Activated T-helper 1 cell treated with anti-CD3 and anti-CD28 coated beads, Interleukin-12 subunit alpha, Interleukin-12 subunit beta, Interleukin-2, Interleukin-4 antibody, amounts not matched to agents 30 ng/mL and 10 ng/mL and 1 ng/mL, durations not matched to agents 14 hours and 24 hours and 36 hours (primary cell): ENCODE results near the gene MBL2. TPM values are rescaled to one million over a fixed set of nuclear protein-coding genes. Genes with fewer than 3 reads are reported as not detected.

Source experiments
- DNase-seq: peaks from one replicate; pipeline ENCODE4 v3.0.0; 2021; ENCODE audit warnings: low spot score
- H3K27ac Mint-ChIP-seq: one replicate; pipeline ENCODE4 v1.8.0; 2021; ENCODE audit warnings: mild to moderate bottlenecking, mixed read lengths
- H3K27me3 Mint-ChIP-seq: one replicate; pipeline ENCODE4 v1.8.0; 2022; ENCODE audit warnings: mild to moderate bottlenecking, moderate library complexity, mixed read lengths; ENCODE audit not compliant: insufficient read depth
- H3K36me3 Mint-ChIP-seq: one replicate; pipeline ENCODE4 v1.8.0; 2021; ENCODE audit warnings: low read depth, mixed read lengths
- H3K4me1 Mint-ChIP-seq: one replicate; pipeline ENCODE4 v1.8.0; 2021; ENCODE audit warnings: low read depth, mixed read lengths
- H3K4me3 Mint-ChIP-seq: one replicate; pipeline ENCODE4 v1.8.0; 2021; ENCODE audit warnings: mild to moderate bottlenecking, moderate library complexity, mixed read lengths
- H3K9me3 Mint-ChIP-seq: one replicate; pipeline ENCODE4 v1.8.0; 2021; ENCODE audit warnings: mixed read lengths
- intact Hi-C: fragments of 100-400 bp; cut with micrococcal nuclease; formaldehyde crosslinking; loops from one replicate; pipeline ENCODE4 v1.15.1; 2024
- total RNA-seq: library from RNA; stranded (reverse); gene quantifications from 2 replicates; pipeline ENCODE4 v1.2.3, GENCODE V29; 2022

MBL2 gene
- total RNA-seq, 1 donor from 2014 or later: not detected

- no peaks in the 10 kb centered on the region for H3K36me3 Mint-ChIP-seq
- H3K4me1 Mint-ChIP-seq: no peaks in the 10 kb centered on the region
- no peaks in the 10 kb centered on the region for H3K9me3 Mint-ChIP-seq
- H3K4me3 Mint-ChIP-seq: no peak overlapping the region
- no peaks in the 10 kb centered on the region for H3K27me3 Mint-ChIP-seq
- DNase-seq: no peak
- intact Hi-C loops: no loop called here
- H3K27ac Mint-ChIP-seq: no peak overlapping the region
Measured at GRCh38 chr10:52746169-52746568, 26.4 kb downstream of the MBL2 start.

- no peaks in the 10 kb centered on the region for H3K36me3 Mint-ChIP-seq
- H3K27ac Mint-ChIP-seq: no peak overlapping the region
- no peaks in the 10 kb centered on the region for H3K27me3 Mint-ChIP-seq
- no peaks in the 10 kb centered on the region for H3K9me3 Mint-ChIP-seq
- H3K4me1 Mint-ChIP-seq: no peaks in the 10 kb centered on the region
- DNase-seq: no peak
- intact Hi-C loops: no loop called here
- no peak overlapping the region for H3K4me3 Mint-ChIP-seq
Measured at GRCh38 chr10:52744057-52744805, 28.4 kb downstream of the MBL2 start.

DNA sequence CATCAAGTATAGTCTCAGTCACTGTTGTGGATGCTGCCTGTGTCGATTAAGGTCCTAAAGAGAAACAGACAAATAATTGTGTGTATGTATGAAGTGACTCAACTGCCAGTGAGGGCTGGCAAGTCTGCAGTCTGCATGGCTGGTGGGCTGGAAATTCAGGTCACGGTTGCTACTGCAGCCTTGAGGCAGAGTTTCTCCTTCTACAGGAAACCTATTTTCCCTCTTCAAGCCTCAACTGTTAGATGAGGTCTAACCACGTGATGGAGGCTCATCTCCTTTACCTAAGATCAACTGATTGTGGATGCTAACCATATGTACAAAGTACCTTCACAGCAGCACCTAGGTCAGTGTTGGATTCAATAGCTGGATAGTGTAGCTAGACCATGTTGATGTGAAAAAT lies 29.9 kb downstream of the MBL2 start:
- intact Hi-C loops: no loop called here
- H3K27ac Mint-ChIP-seq: no peak overlapping the region
- no peak overlapping the region for H3K4me3 Mint-ChIP-seq
- DNase-seq: no peak
- H3K27me3 Mint-ChIP-seq: no peaks in the 10 kb centered on the region
- H3K36me3 Mint-ChIP-seq: no peaks in the 10 kb centered on the region
- H3K4me1 Mint-ChIP-seq: no peaks in the 10 kb centered on the region
- H3K9me3 Mint-ChIP-seq: no peaks in the 10 kb centered on the region

- Mint-ChIP-seq H3K27ac (no peak overlapping the region), H3K27me3 (no peaks in the 10 kb centered on the region), H3K4me1 (no peaks in the 10 kb centered on the region), H3K4me3 (no peak overlapping the region), H3K36me3 (no peaks in the 10 kb centered on the region), H3K9me3 (no peaks in the 10 kb centered on the region)
- intact Hi-C loops: loop anchor here (1.0 kb wide), 1 partner anchor 38 kb away; no protein-coding TSS in a partner anchor
- DNase-seq: no peak
Measured at GRCh38 chr10:52741851-52742250, 30.7 kb downstream of the MBL2 start.

DNA sequence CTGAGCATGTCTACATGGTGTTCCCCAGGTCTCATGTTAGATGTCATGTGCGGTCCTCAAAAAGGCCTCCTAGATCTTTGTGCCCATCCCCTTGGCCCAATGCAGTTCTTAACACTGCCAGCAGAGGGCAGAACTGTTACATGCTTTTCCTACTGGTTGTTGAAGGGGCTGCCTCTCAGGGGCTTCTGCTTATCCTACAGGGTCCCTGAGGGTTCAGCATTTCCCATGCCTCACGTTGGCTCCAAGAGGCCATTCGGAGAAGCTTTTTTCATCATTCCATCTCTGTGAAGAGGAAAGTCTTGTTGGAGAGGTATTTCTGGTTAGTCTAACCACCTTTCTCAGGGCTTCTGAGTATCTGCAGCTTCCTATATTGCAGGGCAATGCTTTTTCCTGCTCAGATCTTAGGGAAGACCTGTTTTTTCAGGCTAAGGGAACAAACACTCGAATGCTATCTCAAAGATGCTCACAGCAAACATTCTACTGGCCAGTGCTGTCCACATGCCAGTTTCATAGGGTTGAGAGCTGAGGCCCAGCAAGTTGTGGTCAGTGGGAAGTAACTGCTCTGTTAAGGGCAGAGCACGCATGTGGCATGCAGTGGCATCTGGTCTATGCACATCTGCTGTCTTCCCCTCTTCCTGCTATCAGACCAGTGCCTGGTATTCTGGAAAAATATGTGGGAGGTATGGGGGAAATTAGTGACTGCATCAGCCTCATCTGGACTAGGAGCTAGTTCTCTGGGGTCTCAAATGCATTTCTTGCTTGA lies 31.5 kb downstream of the MBL2 start:
- Mint-ChIP-seq H3K4me3 (no peak overlapping the region), H3K4me1 (no peaks in the 10 kb centered on the region), H3K27ac (no peak overlapping the region), H3K36me3 (no peaks in the 10 kb centered on the region), H3K9me3 (no peaks in the 10 kb centered on the region), H3K27me3 (no peaks in the 10 kb centered on the region)
- peak; percentile 9 for DNase-seq
- intact Hi-C loops: loop anchor here (1.0 kb wide), 1 partner anchor 39 kb away; no protein-coding TSS in a partner anchor

DNA sequence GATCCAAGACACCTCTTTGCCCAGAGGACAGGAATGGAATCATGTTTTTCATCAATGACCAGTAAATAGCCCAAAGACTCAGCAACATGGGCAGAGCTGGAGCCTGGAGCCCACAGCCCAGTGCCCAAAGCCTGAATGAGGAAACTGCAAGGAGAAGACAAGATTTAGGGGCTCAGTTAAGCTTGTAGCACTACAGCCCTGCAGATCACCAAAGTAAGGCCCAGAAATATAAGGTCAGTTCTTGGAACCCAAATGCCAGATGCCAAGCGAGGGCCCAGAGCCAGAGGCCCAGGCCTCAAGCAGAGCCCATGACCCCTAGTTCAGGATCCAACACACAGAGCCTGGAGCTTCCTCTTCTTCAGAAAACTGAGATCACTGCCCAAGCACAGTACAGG lies 32.4 kb downstream of the MBL2 start:
- no peak overlapping the region for H3K4me3 Mint-ChIP-seq
- no peak for DNase-seq
- H3K4me1 Mint-ChIP-seq: no peaks in the 10 kb centered on the region
- intact Hi-C loops: no loop called here
- H3K27me3 Mint-ChIP-seq: no peaks in the 10 kb centered on the region
- H3K36me3 Mint-ChIP-seq: no peaks in the 10 kb centered on the region
- H3K9me3 Mint-ChIP-seq: no peaks in the 10 kb centered on the region
- H3K27ac Mint-ChIP-seq: no peak overlapping the region

DNA sequence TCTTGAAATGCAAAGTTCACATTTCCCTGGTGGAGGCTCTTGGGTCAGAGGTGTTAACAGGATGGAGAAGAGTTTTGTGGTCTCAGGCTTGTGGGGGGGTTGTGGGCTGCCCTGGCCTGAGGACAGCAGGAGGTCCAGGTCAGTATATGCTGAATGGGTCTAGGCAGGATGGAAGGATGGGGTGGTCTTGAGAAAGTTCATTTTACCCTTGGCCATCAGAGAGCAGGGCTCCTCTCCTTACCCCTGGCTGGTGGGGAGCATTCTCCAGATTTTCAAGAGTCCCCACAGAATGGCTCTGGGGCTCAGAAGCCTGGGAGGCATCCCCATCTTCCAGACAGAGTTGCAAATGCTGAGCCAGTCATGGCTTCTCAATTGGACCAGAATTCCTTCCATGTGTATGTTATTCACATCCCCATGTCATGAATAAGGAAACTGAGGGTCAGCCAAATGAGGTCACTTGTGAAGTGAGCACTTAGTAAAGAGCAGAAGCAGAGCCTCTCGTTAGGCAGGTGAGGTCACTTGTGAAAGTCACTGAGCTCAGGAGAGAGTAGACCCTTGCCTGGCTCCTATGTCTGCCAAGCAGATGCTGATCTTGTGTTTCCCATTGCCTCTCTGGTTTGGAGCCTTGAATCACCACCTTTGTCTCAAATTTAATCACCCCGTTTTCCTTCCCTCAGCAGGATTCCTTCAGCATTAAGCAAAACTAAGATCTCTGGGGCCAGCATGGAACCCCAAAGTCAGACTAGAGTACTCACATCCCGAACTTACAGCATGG lies 33.0 kb downstream of the MBL2 start:
- H3K4me1 Mint-ChIP-seq: no peaks in the 10 kb centered on the region
- no peaks in the 10 kb centered on the region for H3K27me3 Mint-ChIP-seq
- no peaks in the 10 kb centered on the region for H3K9me3 Mint-ChIP-seq
- DNase-seq: no peak
- intact Hi-C loops: no loop called here
- no peak overlapping the region for H3K27ac Mint-ChIP-seq
- H3K36me3 Mint-ChIP-seq: no peaks in the 10 kb centered on the region
- no peak overlapping the region for H3K4me3 Mint-ChIP-seq

DNA sequence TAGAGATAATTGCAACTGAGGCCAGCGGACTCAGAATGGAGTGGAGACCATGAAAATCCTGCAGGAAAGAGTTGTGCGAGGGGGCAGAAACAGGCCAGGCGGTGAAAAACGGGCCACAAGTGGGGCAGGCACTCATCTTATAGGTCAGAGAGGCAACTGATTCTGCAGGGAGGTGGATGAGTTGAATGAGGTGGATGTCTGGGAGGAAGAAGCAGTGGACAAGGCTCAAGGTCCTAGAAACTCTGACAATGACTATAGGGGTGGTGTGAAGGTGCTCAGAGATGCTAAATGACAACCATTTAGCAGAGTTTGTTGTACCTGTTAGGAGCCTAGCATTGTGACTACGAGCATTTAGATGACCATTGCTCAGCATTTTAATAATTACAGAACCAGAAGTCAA lies 33.6 kb downstream of the MBL2 start:
- H3K4me1 Mint-ChIP-seq: no peaks in the 10 kb centered on the region
- H3K4me3 Mint-ChIP-seq: no peak overlapping the region
- no peaks in the 10 kb centered on the region for H3K36me3 Mint-ChIP-seq
- H3K9me3 Mint-ChIP-seq: no peaks in the 10 kb centered on the region
- DNase-seq: no peak
- intact Hi-C loops: no loop called here
- no peaks in the 10 kb centered on the region for H3K27me3 Mint-ChIP-seq
- no peak overlapping the region for H3K27ac Mint-ChIP-seq

DNA sequence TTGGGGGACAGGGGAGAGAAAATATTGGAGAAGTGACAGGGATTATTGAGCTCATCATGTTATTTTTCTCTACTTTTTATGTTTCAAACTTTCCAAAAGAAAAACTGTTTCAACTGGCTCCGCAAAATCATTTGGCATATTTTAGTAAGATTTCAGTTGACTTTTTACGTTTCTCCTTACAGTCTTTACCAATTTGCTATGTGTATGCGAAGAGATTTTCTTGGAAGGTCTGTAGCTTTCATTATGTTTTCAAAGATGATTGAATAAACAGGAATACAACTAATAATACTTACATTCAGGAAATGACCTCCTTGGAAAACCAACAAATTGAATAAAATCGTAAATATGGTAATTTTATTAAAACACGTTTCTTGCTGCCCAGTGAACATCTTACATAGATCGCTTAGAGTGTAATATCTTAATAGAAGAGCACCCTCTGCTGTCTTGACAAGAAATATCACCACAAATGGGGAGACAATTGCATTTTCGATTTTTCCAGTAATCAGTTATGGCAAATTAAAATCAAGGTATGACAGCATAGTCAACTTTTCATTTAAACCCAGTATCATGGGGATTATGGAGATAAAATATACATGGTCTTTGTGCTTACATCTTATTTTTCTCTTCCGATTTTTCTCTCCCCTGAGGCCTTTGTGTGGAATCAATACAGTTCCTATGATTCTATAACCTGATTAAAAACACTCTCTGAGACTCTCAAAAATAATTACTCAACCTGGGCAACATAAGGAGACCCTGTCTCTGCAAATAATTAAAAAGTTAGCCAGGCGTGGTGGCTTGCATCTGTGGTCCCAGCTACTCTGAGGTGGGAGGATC lies 43.1 kb downstream of the MBL2 start:
- no peak overlapping the region for H3K4me3 Mint-ChIP-seq
- H3K36me3 Mint-ChIP-seq: no peaks in the 10 kb centered on the region
- no peak overlapping the region for H3K27ac Mint-ChIP-seq
- no peaks in the 10 kb centered on the region for H3K9me3 Mint-ChIP-seq
- no peaks in the 10 kb centered on the region for H3K4me1 Mint-ChIP-seq
- DNase-seq: no peak
- no peaks in the 10 kb centered on the region for H3K27me3 Mint-ChIP-seq
- intact Hi-C loops: loop anchor here (1.0 kb wide), 1 partner anchor 85 kb away; no protein-coding TSS in a partner anchor

DNA sequence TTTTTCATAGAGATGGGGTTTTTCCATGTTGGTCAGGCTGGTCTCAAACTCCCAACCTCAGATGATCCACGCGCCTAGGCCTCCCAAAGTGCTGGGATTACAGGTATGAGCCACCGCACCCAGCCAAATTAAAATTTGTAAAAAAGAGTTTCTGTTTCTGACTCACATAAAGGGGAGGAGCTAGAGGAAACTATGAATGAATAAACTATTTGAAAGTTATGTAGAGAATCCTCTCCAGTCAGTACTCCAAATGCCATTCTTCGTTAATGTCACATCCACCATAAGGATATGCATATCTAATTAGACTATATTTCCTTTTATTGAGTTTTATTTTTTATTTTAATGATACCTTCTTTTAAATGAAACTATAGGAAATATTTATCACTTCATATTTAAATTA lies 52.6 kb downstream of the MBL2 start:
- H3K27ac Mint-ChIP-seq: no peak overlapping the region
- H3K4me1 Mint-ChIP-seq: no peaks in the 10 kb centered on the region
- no peaks in the 10 kb centered on the region for H3K36me3 Mint-ChIP-seq
- intact Hi-C loops: no loop called here
- no peaks in the 10 kb centered on the region for H3K9me3 Mint-ChIP-seq
- DNase-seq: no peak
- no peaks in the 10 kb centered on the region for H3K27me3 Mint-ChIP-seq
- no peak overlapping the region for H3K4me3 Mint-ChIP-seq
